DMS79 treated with DMSO at 0.1 percent for 48 hours (cell line): Measurements from ENCODE around the gene PRKAG3.
A peak's percentile ranks its signal among the peaks of the same experiment; 100 is the strongest.

ENCODE experiments used
- DNase-seq: peaks from one replicate; lab custom pipeline; 2025; lab: John Stamatoyannopoulos, UW

The PRKAG3 gene

DNA sequence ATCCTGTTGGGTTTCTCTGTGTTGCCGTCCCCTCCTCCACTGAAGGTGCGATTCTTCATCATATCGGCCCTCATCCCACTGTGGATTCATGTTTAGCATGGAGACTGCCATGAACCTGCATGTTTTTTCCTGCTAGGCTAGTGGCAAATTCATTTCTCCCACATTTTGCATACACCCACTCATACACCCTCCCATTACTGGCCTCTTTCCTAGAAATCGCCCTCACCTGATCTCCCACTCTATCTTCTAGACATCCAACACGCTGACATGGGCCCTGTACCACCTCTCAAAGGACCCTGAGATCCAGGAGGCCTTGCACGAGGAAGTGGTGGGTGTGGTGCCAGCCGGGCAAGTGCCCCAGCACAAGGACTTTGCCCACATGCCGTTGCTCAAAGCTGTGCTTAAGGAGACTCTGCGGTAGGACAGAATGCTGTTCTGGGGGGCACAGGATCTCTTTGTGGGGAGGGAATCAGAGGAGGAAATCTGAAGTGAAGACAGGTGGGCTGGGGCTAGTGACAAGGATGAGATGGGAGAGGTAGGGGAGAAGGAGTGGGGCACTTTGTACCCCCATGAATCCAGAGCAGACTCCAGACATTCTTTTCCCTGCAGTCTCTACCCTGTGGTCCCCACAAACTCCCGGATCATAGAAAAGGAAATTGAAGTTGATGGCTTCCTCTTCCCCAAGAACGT is 17.7 kb downstream of the PRKAG3 start:
- no peak for DNase-seq

- no peak for DNase-seq
Measured at GRCh38 chr2:218812861-218813260, 18.7 kb downstream of the PRKAG3 start.

DNA sequence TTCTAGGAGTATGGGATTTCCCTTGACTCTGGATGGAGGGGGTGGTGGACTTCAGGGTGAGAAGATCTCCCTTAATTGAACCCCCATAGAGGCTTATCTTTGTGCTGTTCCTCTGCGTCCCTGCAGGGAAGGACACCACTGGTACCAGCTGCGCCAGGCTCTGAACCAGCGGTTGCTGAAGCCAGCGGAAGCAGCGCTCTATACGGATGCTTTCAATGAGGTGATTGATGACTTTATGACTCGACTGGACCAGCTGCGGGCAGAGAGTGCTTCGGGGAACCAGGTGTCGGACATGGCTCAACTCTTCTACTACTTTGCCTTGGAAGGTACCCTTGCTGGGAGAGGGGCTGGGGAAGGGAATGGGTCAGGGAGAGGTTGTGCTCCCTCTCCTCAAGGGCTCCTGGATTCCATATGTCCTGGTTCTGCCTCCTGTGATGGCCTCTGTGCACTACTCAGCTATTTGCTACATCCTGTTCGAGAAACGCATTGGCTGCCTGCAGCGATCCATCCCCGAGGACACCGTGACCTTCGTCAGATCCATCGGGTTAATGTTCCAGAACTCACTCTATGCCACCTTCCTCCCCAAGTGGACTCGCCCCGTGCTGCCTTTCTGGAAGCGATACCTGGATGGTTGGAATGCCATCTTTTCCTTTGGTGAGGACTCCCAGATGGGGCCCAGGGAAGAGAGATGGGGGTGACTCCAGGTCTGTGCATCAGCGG is 19.3 kb downstream of the PRKAG3 start:
- no peak for DNase-seq

- no peak for DNase-seq
Measured at GRCh38 chr2:218811382-218811781, 20.2 kb downstream of the PRKAG3 start.

DNA sequence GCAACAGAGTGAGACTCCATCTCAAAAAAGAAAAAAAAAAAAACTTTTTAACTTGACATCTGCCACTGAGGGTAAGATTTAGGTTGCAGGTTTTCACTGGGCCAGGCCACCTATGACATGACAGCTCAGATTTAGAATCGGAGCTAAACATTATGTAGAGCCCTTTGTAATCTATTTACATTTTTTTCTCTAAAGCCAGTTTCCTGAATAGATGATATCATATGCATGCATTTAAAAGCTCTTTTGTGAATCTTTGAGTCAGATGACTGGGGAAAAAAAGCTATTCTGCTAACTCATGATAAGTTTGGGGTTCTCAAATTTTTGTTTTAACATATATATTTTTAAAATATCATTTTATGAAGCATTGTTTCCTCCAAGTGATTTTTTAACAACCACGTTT is 21.3 kb downstream of the PRKAG3 start:
- no peak for DNase-seq

- no peak for DNase-seq
Measured at GRCh38 chr2:218809515-218809914, 22.1 kb downstream of the PRKAG3 start.

GRCh38 chr2:218807626-218808025 is 24.0 kb downstream of the PRKAG3 start:
- peak; percentile 21 for DNase-seq

DNA sequence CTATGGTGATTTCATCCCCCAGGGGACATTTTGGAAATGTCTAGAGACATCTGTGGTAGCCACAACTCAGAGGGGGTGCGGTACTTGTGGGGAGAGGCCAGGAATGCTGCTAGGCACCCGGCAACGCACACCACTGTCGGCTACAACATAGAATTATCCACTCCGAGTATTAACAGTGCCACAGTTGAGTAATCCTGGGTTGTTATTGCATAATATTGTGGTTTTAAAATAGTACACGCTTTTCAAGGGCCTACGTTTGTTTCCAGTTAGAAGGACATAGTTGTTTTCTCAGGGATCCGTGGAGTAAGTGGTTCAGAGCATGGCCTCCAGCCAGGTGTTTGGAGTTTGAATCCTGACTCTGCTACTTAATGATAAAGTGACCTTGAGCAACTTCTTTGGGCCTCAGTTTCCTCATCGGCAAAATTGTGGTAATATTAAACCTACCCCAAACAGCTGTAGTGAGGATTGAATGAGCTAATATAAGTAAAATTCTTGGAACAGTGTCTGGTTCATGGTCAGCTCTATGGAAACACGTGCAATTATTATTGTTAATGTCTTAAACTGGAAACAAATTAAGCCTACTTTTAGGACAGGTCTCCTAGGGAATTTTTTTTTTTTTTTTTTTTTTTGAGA is 25.1 kb downstream of the PRKAG3 start:
- DNase-seq, result peak; percentile 91

DNA sequence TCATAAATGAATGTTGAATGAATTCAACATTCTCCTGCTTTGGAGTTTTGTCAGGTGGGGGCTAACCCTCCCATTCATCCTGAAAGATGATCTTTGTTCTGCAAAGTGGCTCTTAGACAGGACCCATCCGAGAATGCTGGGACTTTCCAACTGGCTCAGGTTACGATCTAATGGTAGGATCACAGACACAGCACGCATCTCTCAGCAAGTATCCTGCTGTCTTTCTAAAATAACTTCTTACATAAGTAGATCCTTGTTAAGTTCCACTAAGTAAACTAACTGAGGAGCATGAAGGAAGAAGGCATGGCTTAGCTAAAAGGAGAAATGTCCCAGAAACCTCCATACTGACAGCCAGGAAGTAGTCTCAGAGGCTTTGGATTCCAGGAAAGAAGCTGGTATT is 26.0 kb downstream of the PRKAG3 start:
- peak; percentile 18 for DNase-seq

- no peak for DNase-seq
Measured at GRCh38 chr2:218804817-218805216, 26.8 kb downstream of the PRKAG3 start.

- DNase-seq, result no peak
Measured at GRCh38 chr2:218802386-218802994, 29.1 kb downstream of the PRKAG3 start.

DNA sequence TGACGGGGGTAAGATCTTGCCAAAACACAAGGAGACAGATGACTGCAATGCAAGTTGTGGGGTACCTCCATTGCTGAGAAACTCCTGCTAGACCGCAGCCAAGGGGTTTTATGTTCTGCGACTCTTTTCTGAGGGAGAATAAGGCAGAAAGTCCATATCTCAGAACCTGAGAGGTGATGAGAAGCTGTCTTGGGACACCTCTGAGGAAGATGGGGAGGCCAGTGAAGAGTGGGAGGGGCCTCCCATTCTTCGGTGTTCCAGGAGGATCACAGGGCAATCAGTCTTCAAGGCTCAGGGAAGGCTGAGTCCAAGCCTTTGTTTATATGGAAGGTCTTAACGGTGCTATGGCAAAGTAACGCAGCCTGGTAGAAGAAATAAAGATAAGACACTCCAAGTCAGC is 31.6 kb downstream of the PRKAG3 start:
- no peak for DNase-seq

DNA sequence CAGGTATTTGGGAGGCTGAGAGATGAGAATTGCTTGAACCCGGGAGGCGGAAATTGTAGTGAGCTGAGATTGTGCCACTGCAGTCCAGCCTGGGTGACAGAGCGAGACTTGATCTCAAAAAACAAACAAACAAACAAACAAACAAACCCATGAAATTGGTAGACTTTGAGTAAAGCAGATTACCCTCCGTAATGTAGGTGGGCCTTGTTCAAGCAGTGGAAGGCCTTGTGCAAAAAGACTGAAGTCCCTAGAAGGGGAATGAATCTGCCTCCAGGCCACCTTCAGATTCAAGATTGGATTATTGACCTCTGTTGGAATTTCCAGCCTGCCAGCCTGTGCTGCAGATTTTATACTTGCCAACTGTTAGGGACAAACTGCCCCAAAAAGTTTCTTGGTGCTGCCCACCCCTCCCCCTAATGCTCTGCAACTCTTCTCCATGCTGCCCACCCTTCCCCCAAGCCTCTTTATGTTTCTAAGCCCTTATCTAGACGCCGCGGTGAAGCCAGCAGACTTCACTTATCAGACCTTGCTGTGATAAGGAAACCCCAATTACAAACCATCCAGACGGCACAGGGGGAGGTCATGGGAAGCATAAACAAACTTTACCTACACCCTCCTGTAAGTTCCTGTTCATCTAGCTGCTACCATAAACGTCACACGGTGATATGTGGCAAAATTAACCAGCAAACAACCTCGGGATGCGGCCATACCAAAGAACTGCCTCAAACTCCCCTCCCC is 32.7 kb downstream of the PRKAG3 start:
- no peak for DNase-seq

- no peak for DNase-seq
Measured at GRCh38 chr2:218796691-218797090, 34.9 kb downstream of the PRKAG3 start.

- DNase-seq, result no peak
Measured at GRCh38 chr2:218792433-218792832, 39.2 kb downstream of the PRKAG3 start.

DNA sequence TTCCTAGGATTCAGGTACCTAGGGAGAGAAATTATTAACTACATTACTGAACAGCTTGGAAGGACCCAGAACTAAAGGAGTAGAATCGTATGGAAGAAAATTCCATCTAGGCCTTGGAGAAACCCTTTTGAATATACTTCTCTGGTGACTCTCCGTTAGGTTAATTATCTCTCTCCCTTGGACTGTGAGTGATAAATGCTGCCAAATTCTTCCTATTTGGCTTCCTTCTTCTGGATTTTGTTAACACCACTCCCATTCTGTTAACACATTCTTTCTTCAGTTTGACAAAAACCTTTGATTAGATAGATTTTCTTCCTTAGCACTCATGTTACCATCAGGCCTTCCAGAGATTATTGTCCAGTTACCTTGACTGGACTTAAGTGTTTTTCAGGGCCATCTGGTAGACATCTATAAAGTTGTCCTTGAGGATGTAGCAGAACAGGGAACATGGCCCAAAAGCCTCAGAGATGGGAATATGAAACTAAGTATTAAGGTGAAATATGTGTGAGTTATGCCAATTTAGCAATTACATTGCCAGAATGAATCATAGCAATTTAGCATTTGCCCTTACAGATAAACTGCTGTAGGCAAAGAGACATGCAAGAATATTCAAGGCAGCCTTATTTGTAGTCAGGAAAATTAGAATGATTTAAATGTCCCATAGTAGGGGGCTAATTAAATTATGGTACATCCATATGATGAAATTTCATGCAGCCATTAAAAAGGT is 42.9 kb downstream of the PRKAG3 start:
- no peak for DNase-seq

DNA sequence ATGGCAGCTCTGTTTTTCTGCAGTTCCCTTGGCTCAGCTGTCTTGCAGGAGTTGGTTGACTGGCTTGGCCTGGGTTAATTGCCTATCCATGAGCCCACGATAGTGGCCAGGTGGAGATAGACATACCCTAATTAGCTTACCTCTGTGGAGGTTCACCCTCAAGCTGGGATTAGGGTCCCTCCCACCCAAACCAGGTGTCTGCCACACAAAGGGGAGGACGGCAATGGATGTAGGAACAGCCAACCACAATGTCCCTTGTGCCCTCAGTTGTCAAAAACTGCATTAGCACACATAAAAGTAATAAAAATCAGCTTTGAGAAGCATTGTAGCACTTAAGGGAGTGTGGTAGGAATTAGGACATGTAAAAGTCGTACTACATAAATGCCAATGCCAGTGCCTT is 45.5 kb downstream of the PRKAG3 start:
- DNase-seq, result no peak

DNA sequence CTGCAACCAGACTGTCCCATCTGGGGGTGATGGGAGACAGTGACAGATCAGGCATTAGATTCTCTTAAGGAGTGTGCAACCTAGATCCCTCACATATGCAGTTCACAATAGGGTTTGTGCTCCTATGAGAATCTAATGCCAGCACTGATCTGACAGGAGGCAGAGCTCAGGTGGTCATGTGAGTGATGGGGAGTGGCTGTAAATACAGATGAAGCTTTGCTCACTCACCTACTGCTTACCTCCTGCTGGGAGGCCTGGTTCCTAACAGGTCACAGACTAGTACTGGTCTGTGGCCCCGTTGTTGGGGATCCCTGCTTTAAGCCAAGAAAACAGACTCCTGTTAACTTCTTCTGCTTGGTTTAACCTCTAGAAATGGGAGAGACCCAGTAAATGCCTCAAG is 46.5 kb downstream of the PRKAG3 start:
- DNase-seq, result no peak

DNA sequence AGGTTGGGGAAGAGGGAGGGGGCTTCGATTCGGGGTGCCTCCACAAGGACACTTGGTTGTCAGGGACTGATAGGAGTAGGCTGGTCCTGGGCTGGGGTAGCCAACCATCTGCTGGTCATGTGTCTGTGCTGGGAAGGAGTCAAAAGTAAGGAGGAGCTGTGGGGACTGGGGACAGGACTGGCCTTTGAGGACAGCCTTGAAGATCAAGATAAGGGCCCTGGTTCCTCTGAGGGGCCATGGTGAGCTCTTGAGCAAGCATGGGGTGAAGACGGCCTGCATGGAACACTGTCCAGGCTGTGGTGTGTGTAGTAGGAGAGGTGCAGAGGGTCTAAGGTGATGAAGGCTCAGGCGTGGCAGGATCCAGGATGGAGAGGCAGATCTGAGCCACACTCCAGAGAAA is 47.9 kb downstream of the PRKAG3 start:
- DNase-seq, result no peak

DNA sequence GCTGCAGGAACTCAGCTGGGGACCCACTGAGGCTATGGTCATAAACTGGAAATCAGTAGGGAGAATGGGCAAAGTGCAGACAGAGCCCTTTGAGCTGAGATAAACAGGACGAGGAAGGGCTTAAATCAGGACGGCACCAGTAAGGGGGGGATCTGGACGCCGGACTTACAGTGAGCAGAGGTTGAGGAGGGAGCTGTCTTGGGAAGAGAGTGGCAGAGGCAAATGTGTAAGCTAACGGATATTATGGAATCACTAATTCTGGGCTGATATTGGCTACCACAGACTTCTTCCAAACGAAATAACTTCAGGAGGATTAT is 49.1 kb downstream of the PRKAG3 start:
- no peak for DNase-seq

GRCh38 chr2:218781691-218782527 is 49.7 kb downstream of the PRKAG3 start, which contains the start of gene CYP27A1:
Gene CYP27A1, plus strand, starts transcription at chr2:218782147. Its CDS starts 36 bp downstream, at chr2:218782183.
- peak; percentile 43 for DNase-seq
